Lower leg skin (tissue), 4 donors: ENCODE results near the gene TMEM218. TPM values are rescaled to one million over a fixed set of nuclear protein-coding genes. Genes with fewer than 3 reads are reported as not detected.

Experiments
- DNase-seq, 2 donors: peaks; one replicate each; pipeline ENCODE4 v3.0.0-alpha.2; 2019; ENCODE audit warnings: low spot score in 2 of 2
- H3K4me3 ChIP-seq: fragments of 200-600 bp; sonication (generic); 2 replicates; pipeline ENCODE4 v1.5.1; 2017; ENCODE audit warnings: mild to moderate bottlenecking, low read depth; ENCODE audit not compliant: poor library complexity, severe bottlenecking
- POLR2A ChIP-seq, 2 donors: fragments of 450-650 bp; IDR thresholded peaks; one replicate each; pipeline ENCODE4 v1.6.1; 2016 to 2017; ENCODE audit warnings: antibody characterized with exemption in 2 of 2, mild to moderate bottlenecking in 1 of 2, moderate library complexity in 1 of 2
- WGBS, 2 donors: methylation state at CpG; one replicate each; pipeline ENCODE4 v1.1.5; 2018; 5-methylcytosine and 5-hydroxymethylcytosine counted together
- intact Hi-C: fragments of 100-400 bp; cut with DNase I; formaldehyde crosslinking; loops from one replicate; pipeline ENCODE4 v1.15.0; 2023; ENCODE audit warnings: low total_unique reads
- total RNA-seq, 4 donors: library from RNA; depleted of rRNA; stranded (reverse); fragments of >200 nt; gene quantifications; one replicate each; pipeline ENCODE4 v1.1.0, GENCODE V29; 2016
- TF ChIP-seq, protein P1 (sequence below), 3 donors: fragments of 450-650 bp; IDR thresholded peaks; one replicate each; pipeline ENCODE4 v1.5.1; 2016; ENCODE audit warnings: antibody characterized with exemption in 3 of 3, mild to moderate bottlenecking in 3 of 3, moderate library complexity in 2 of 3

TMEM218 gene
- total RNA-seq, 4 donors from 2014 or later, result 8.6 to 17.1 (median 13.6) TPM

DNA sequence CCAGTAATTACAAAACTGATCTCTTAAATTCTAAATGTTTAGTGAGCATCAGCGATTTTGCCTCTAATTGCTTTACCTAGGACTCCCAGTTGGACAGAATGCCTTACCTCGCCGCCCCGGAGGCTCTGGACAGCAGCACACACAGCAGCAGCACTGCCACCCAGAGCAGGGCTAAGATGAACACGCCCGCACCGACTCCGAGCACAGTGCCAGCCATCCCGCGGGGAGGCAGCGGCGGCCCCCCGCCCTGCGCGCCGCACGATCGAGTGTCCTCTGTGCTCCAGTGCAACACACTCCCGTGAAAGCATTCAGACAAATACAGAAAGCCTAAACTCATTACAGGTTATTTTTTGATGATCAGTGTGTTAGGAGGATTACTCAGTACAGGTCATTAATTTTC, 9.4 kb downstream of the TMEM218 start:
- TF ChIP-seq, protein P1, sequence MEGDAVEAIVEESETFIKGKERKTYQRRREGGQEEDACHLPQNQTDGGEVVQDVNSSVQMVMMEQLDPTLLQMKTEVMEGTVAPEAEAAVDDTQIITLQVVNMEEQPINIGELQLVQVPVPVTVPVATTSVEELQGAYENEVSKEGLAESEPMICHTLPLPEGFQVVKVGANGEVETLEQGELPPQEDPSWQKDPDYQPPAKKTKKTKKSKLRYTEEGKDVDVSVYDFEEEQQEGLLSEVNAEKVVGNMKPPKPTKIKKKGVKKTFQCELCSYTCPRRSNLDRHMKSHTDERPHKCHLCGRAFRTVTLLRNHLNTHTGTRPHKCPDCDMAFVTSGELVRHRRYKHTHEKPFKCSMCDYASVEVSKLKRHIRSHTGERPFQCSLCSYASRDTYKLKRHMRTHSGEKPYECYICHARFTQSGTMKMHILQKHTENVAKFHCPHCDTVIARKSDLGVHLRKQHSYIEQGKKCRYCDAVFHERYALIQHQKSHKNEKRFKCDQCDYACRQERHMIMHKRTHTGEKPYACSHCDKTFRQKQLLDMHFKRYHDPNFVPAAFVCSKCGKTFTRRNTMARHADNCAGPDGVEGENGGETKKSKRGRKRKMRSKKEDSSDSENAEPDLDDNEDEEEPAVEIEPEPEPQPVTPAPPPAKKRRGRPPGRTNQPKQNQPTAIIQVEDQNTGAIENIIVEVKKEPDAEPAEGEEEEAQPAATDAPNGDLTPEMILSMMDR (IDR thresholded peaks at IDR 0.05), result no peak
- no peak for TF ChIP-seq POLR2A (IDR thresholded peaks at IDR 0.05)
- intact Hi-C loops, result no loop called here
- H3K4me3 ChIP-seq, result no peak overlapping the region
- no peak for DNase-seq
- 97% methylated on average over 19 of the region's 19 CpGs for WGBS, 2 donors

DNA sequence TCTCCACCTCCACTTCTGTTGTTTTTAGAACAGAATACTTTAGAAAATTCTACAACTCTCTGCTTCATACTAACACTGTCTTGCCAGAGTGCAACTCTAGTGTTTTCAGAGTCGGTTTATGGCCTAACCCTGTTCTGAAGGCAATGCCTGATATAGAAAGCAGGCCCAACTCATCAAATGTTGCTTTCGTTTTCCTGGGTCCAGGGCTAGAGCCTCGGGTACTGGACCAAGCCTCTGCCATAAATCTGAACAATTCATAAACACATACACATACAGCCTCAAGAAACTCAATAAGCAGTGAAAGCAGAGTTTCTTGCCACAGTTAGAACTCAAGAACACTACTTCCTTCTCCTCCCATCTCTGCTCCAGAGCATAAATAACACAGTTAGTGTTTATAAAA, 9.8 kb downstream of the TMEM218 start:
- H3K4me3 ChIP-seq, result no peak overlapping the region
- WGBS, 2 donors, result 93% methylated on average over 3 of the region's 3 CpGs
- intact Hi-C loops, result no loop called here
- TF ChIP-seq, protein P1 (IDR thresholded peaks at IDR 0.05), result no peak
- no peak for TF ChIP-seq POLR2A (IDR thresholded peaks at IDR 0.05)
- no peak for DNase-seq

DNA sequence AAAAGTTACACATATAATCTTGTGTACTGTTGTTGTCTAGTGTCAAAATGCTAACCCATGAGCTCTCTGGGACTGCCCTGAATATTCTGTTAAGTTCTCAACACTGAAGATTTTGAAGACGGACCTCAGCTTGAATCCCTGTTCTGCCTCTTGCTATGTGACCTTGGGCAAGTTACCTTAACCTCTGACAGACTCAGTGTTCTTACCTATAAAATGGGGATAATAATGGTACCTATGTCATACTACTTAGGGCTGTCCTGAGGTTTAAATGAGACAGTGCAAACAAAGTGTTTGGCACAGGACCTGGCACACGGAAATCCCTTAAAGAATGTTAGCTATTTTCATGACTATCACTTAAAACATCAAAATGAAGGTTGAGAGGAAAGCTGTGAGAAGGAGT, 11.3 kb downstream of the TMEM218 start:
- 90 to 98% methylated on average over 2 of the region's 2 CpGs for WGBS, 2 donors
- H3K4me3 ChIP-seq, result no peak overlapping the region
- DNase-seq, result no peak
- intact Hi-C loops, result no loop called here
- TF ChIP-seq, protein P1 (IDR thresholded peaks at IDR 0.05), result no peak
- no peak for TF ChIP-seq POLR2A (IDR thresholded peaks at IDR 0.05)

DNA sequence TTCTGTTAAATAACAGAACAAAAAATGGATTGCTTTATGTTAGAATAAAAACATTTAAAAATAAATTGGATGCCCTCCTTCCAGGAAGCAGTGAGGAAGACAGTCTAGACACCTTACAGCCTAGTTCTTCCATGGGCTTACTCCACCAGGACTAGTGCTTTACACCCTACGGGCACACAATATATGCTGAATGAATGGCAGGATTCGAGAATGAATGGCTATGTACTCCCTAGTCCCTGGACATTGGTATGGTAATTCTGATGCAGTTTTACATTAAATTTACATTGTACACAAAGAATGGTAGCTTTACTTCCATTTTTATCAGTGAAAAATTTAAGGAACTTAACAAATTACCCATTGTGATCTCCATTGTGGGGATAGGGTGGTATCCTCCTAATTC, 16.7 kb downstream of the TMEM218 start:
- H3K4me3 ChIP-seq, result no peak overlapping the region
- TF ChIP-seq POLR2A (IDR thresholded peaks at IDR 0.05), result no peak
- TF ChIP-seq, protein P1 (IDR thresholded peaks at IDR 0.05), result no peak
- no peak for DNase-seq
- intact Hi-C loops, result no loop called here
- WGBS, 2 donors, result 95 to 99% methylated on average over 2 of the region's 2 CpGs

DNA sequence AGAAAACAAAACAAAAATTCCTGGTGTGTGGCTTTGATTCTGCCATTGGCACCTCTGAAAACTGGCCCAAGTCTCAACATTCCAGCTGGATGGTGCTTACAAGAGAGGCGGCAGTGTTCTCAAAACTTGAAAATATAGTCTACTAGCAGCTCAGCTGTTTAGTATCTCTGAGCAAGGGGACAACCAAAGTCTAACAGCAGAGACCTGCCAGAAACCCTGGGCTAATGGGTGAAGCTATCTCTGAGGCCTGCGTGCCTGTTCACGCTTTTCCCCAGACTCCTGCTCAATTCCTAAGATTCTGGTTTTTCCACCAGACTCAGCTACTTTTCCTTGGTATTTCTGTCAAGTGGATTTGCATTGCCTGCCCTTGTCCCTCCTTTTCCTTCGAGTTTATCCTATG, 17.9 kb downstream of the TMEM218 start:
- H3K4me3 ChIP-seq, result no peak overlapping the region
- WGBS, 2 donors, result 66 to 70% methylated on average over 4 of the region's 4 CpGs
- intact Hi-C loops, result no loop called here
- TF ChIP-seq, protein P1 (IDR thresholded peaks at IDR 0.05), result no peak
- no peak for TF ChIP-seq POLR2A (IDR thresholded peaks at IDR 0.05)
- DNase-seq, result no peak

DNA sequence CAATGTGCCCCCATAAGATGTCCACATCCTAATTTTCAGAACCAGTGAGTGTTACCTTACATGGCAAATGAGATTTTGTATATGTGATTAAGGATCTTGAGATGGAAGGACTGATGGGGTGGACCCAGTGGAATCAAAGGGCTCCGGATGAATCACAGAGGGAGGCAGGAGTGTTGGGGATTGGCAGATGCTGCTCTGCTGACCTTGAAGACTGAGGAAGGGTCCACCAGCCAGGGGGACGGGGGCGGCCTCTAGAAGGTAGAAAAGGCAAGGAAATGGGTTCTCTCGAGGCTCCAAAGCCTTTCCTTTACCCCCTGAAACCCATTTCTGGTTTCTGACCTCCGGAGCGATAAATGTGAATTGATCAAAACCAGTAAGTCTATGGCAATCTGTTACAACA, 18.8 kb downstream of the TMEM218 start:
- no peak for DNase-seq
- WGBS, 2 donors, result 91 to 94% methylated on average over 6 of the region's 6 CpGs
- intact Hi-C loops, result no loop called here
- no peak overlapping the region for H3K4me3 ChIP-seq
- TF ChIP-seq POLR2A (IDR thresholded peaks at IDR 0.05), result no peak
- TF ChIP-seq, protein P1 (IDR thresholded peaks at IDR 0.05), result no peak
